IMR-90 (cell line): ENCODE results near the gene NOP16. TPM values are rescaled to one million over a fixed set of nuclear protein-coding genes. Genes with fewer than 3 reads are reported as not detected.

Source experiments
- ATAC-seq: fragments of 200-7000 bp; cut with Tn5 transposase; 2 replicates; pipeline ENCODE4 v1.9.1; 2020; ENCODE audit warnings: low read depth, mild to moderate bottlenecking, moderate library complexity
- BruUV-seq: library from RNA; stranded (reverse); fragments of 400-500 nt; replicated peaks from 2 replicates; lab custom pipeline; 2021; lab: Mats Ljungman, UMichigan
- CTCF ChIA-PET: fragments of 300-600 bp; formaldehyde crosslinking; extraction: SDS; loops from one replicate; lab custom pipeline; 2021; ENCODE audit warnings: antibody characterized with exemption; lab: Yijun Ruan, JAX
- POLR2A ChIA-PET: fragments of 300-600 bp; sonication (Branson Sonifier 250); formaldehyde crosslinking; loops from one replicate; lab custom pipeline; 2022; ENCODE audit warnings: antibody characterized with exemption; ENCODE audit not compliant: unreplicated experiment; lab: Charles Lee
- DNase-seq: peaks from one replicate; pipeline ENCODE4 v3.0.0; 2013
- H2AFZ ChIP-seq: replicated peaks from 2 replicates; pipeline ENCODE3; 2013; ENCODE audit warnings: low read length, mild to moderate bottlenecking; ENCODE audit not compliant: poor library complexity
- H2AK5ac ChIP-seq: 2 replicates; pipeline ENCODE4 v1.6.1; 2013; ENCODE audit warnings: low read depth, low read length, inconsistent platforms
- H2AK9ac ChIP-seq: replicated peaks from 2 replicates; pipeline ENCODE3; 2013; ENCODE audit warnings: mild to moderate bottlenecking, low read depth, low read length, moderate library complexity; ENCODE audit not compliant: poor library complexity
- H2BK120ac ChIP-seq: 2 replicates; pipeline ENCODE4 v1.6.1; 2013; ENCODE audit warnings: low read depth, low read length, inconsistent platforms
- H2BK15ac ChIP-seq: 3 replicates; pipeline ENCODE4 v1.6.1; 2013; ENCODE audit warnings: low read depth, low read length, inconsistent platforms
- H2BK20ac ChIP-seq: 2 replicates; pipeline ENCODE4 v1.6.1; 2013; ENCODE audit warnings: low read depth, mild to moderate bottlenecking, inconsistent platforms, low read length, moderate library complexity
- H2BK5ac ChIP-seq: 2 replicates; pipeline ENCODE4 v1.6.1; 2013; ENCODE audit warnings: mild to moderate bottlenecking, low read depth, low read length, inconsistent platforms; ENCODE audit not compliant: poor library complexity, severe bottlenecking
- H3K14ac ChIP-seq: replicated peaks from 2 replicates; pipeline ENCODE4 v1.6.1; 2013; ENCODE audit warnings: low read depth, low read length, inconsistent platforms
- H3K18ac ChIP-seq: 2 replicates; pipeline ENCODE4 v1.6.1; 2013; ENCODE audit warnings: low read depth, low read length, control low read depth
- H3K23ac ChIP-seq: 2 replicates; pipeline ENCODE4 v1.6.1; 2013; ENCODE audit warnings: low read depth, low read length, inconsistent platforms
- H3K27ac ChIP-seq: 2 replicates; pipeline ENCODE4 v1.5.1; 2013; ENCODE audit warnings: mild to moderate bottlenecking, control low read depth, low read length; ENCODE audit not compliant: insufficient read depth
- H3K27me3 ChIP-seq: 2 replicates; pipeline ENCODE4 v1.6.1; 2013; ENCODE audit warnings: low read length; ENCODE audit not compliant: control insufficient read depth, insufficient read depth
- H3K36me3 ChIP-seq: 2 replicates; pipeline ENCODE4 v1.6.1; 2013; ENCODE audit warnings: low read length, mixed read lengths; ENCODE audit not compliant: control insufficient read depth, insufficient read depth
- H3K4ac ChIP-seq: 2 replicates; pipeline ENCODE4 v1.6.1; 2013; ENCODE audit warnings: low read depth, low read length, inconsistent platforms
- H3K4me1 ChIP-seq: 2 replicates; pipeline ENCODE4 v1.6.1; 2013; ENCODE audit warnings: low read length, mixed read lengths; ENCODE audit not compliant: control insufficient read depth, insufficient read depth
- H3K4me2 ChIP-seq: 2 replicates; pipeline ENCODE4 v1.6.1; 2013; ENCODE audit warnings: low read depth, mild to moderate bottlenecking, control low read depth, low read length, moderate library complexity
- H3K4me3 ChIP-seq: 2 replicates; pipeline ENCODE4 v1.5.1; 2013; ENCODE audit warnings: low read depth, mild to moderate bottlenecking, control low read depth, low read length, moderate library complexity; ENCODE audit not compliant: insufficient read depth
- H3K56ac ChIP-seq: 2 replicates; pipeline ENCODE4 v1.6.1; 2013; ENCODE audit warnings: low read length, inconsistent platforms; ENCODE audit not compliant: insufficient read depth; ENCODE audit errors: extremely low read depth
- H3K79me1 ChIP-seq, 2 experiments: 2 replicates each; pipeline ENCODE4 v1.6.1; 2013; ENCODE audit warnings: low read length in 2 of 2, inconsistent platforms in 1 of 2, low read depth in 1 of 2
- H3K9ac ChIP-seq: 2 replicates; pipeline ENCODE4 v1.6.1; 2013; ENCODE audit warnings: low read depth, low read length, control low read depth
- H3K9me1 ChIP-seq: 2 replicates; pipeline ENCODE4 v1.6.1; 2013; ENCODE audit warnings: low read length, inconsistent platforms; ENCODE audit not compliant: insufficient read depth
- H3K9me3 ChIP-seq: 2 replicates; pipeline ENCODE4 v1.6.1; 2013; ENCODE audit warnings: low read length; ENCODE audit not compliant: control insufficient read depth, insufficient read depth
- H4K20me1 ChIP-seq: 2 replicates; pipeline ENCODE4 v1.6.1; 2013; ENCODE audit warnings: low read length, inconsistent platforms; ENCODE audit not compliant: insufficient read depth
- H4K5ac ChIP-seq: 2 replicates; pipeline ENCODE4 v1.6.1; 2013; ENCODE audit warnings: mild to moderate bottlenecking, low read depth, low read length, control low read depth
- H4K8ac ChIP-seq, 2 experiments: 2 replicates each; pipeline ENCODE4 v1.6.1; 2013; ENCODE audit warnings: low read depth in 2 of 2, low read length in 2 of 2, control low read depth in 1 of 2, inconsistent platforms in 1 of 2
- H4K91ac ChIP-seq: 2 replicates; pipeline ENCODE4 v1.6.1; 2013; ENCODE audit warnings: low read depth, low read length, inconsistent platforms; ENCODE audit not compliant: insufficient read depth
- CEBPB ChIP-seq: IDR thresholded peaks from 2 replicates; pipeline ENCODE4 v1.6.1; 2012; ENCODE audit warnings: low read depth, low read length, improper control_type of control experiment
- ELK1 ChIP-seq: fragments of 150-350 bp; IDR thresholded peaks from 2 replicates; pipeline ENCODE4 v1.6.1; 2016; ENCODE audit warnings: low read depth, mild to moderate bottlenecking, low read length, moderate library complexity, borderline replicate concordance
- FOS ChIP-seq: fragments of 150-350 bp; IDR thresholded peaks from 2 replicates; pipeline ENCODE4 v1.6.1; 2016; ENCODE audit warnings: low read depth, low read length
- MAFK ChIP-seq: IDR thresholded peaks from 2 replicates; pipeline ENCODE4 v1.6.1; 2012; ENCODE audit warnings: low read depth, low read length, improper control_type of control experiment
- MAZ ChIP-seq: IDR thresholded peaks from 2 replicates; pipeline ENCODE4 v1.6.1; 2012; ENCODE audit warnings: low read depth, mild to moderate bottlenecking, low read length, improper control_type of control experiment, moderate library complexity, borderline replicate concordance
- MXI1 ChIP-seq: IDR thresholded peaks from 2 replicates; pipeline ENCODE4 v1.6.1; 2012; ENCODE audit warnings: low read depth, mild to moderate bottlenecking, low read length, moderate library complexity, borderline replicate concordance
- RCOR1 ChIP-seq: IDR thresholded peaks from 2 replicates; pipeline ENCODE4 v1.6.1; 2012; ENCODE audit warnings: mild to moderate bottlenecking, low read length, improper control_type of control experiment; ENCODE audit not compliant: insufficient replicate concordance
- RFX5 ChIP-seq: IDR thresholded peaks from 2 replicates; pipeline ENCODE4 v1.8.0; 2012; ENCODE audit warnings: low read depth, mild to moderate bottlenecking, low read length, moderate library complexity
- USF2 ChIP-seq: fragments of 150-350 bp; IDR thresholded peaks from 2 replicates; pipeline ENCODE4 v1.6.1; 2017; ENCODE audit warnings: mild to moderate bottlenecking, antibody characterized with exemption, low read length, low read depth
- WGBS, 2 experiments: methylation state at CpG; one replicate each; pipeline versions ENCODE4 v1.1.5 to v1.1.7; 2013; ENCODE audit warnings: missing lambda C conversion rate in 2 of 2; ENCODE audit not compliant: insufficient read length in 1 of 2; ENCODE audit errors: extremely low coverage in 2 of 2; 5-methylcytosine and 5-hydroxymethylcytosine counted together
- dilution Hi-C: fragments of 300-500 bp; cut with HindIII; formaldehyde crosslinking; loops from one replicate; pipeline ENCODE4 v1.14.3; 2018; ENCODE audit warnings: low sequenced_read_pairs; ENCODE audit not compliant: unreplicated experiment
- in situ Hi-C: fragments of 300-500 bp; cut with MboI; formaldehyde crosslinking; loops from 3 replicates; pipeline ENCODE4 v1.14.3; 2019; ENCODE audit warnings: low sequenced_read_pairs, inconsistent platforms, mixed read lengths
- intact Hi-C: fragments of 100-400 bp; cut with micrococcal nuclease; formaldehyde crosslinking; loops from 2 replicates; pipeline ENCODE4 v1.10.0; 2022
- polyA plus RNA-seq, 3 experiments: library from polyadenylated mRNA; depleted of rRNA; stranded (reverse); fragments of >200 nt; gene quantifications; 2 replicates each; pipeline ENCODE4 v1.2.3, GENCODE V29; 2012; ENCODE audit warnings: low replicate concordance in 1 of 3
- total RNA-seq: library from RNA; depleted of rRNA; stranded (reverse); fragments of >200 nt; gene quantifications from 2 replicates; pipeline ENCODE4 v1.2.3, GENCODE V29; 2012

The NOP16 gene
- total and polyA plus RNA-seq, 2 of the 4 experiments (the other 2 are of a cell fraction), result 28.0 to 60.4 TPM

GRCh38 chr5:176384366-176384930 is 4.0 kb downstream of the NOP16 start:
- Histone ChIP-seq H3K56ac (no peak overlapping the region), H2AK9ac (no peak overlapping the region), H3K4me2 (no peak overlapping the region), H3K23ac (no peak overlapping the region), H3K79me1 (peaks cover 11 to 34% of the 10 kb centered on the region in 2 experiments; a peak in 3 of 4 replicates), H3K14ac (no peak overlapping the region), H4K8ac (no peak overlapping the region), H3K9me1 (no peaks in the 10 kb centered on the region; the same call in 1 of the 2 replicates), H3K18ac (no peak overlapping the region), H3K27me3 (no peaks in the 10 kb centered on the region), H2AFZ (no peak overlapping the region), H4K20me1 (peaks cover 3% of the 10 kb centered on the region; the same call in 1 of the 2 replicates), H2BK15ac (no peak overlapping the region), H3K9ac (no peak overlapping the region), H2AK5ac (no peak overlapping the region), H3K4ac (no peak overlapping the region), H2BK5ac (no peak overlapping the region), H4K91ac (no peak overlapping the region), H3K27ac (no peak overlapping the region), H3K4me1 (no peaks in the 10 kb centered on the region), H3K4me3 (no peak overlapping the region), H2BK120ac (no peak overlapping the region), H3K36me3 (peaks cover 38% of the 10 kb centered on the region), H2BK20ac (no peak overlapping the region), H3K9me3 (no peaks in the 10 kb centered on the region), H4K5ac (no peak overlapping the region)
- in situ Hi-C loops (no loop called here), intact Hi-C loops (no loop called here), dilution Hi-C loops (no loop called here)
- BruUV-seq, result no TSS peak
- 93% methylated on average over 3 of the region's 8 CpGs; no CpG with 5 or more reads in 1 of the 2 experiments for WGBS, 2 experiments
- CTCF ChIA-PET, result no interaction called here
- TF ChIP-seq CEBPB (no peak), RFX5 (no peak), FOS (no peak), ELK1 (no peak), MXI1 (no peak), USF2 (no peak), RCOR1 (no peak), MAFK (no peak), MAZ (no peak)
- DNase-seq (no peak), ATAC-seq (no peak)
- POLR2A ChIA-PET, result no interaction called here
